HepG2 (cell line): ENCODE measurements around the gene USP32.

Experiments
- E2F5 ChIP-seq: sonication (generic); formaldehyde crosslinking; conservative IDR thresholded peaks from 2 replicates; pipeline ENCODE4 v1.4.0; 2020; ENCODE audit warnings: missing genetic modification reagents
- FOXK1 ChIP-seq: sonication (generic); formaldehyde crosslinking; IDR thresholded peaks from 2 replicates; pipeline ENCODE4 v1.4.0; 2020; ENCODE audit warnings: low read depth, missing genetic modification reagents, borderline replicate concordance
- HOMEZ ChIP-seq: IDR thresholded peaks from 2 replicates; pipeline ENCODE4 v1.6.1; 2016; ENCODE audit warnings: low read depth
- REXO4 ChIP-seq: sonication (generic); formaldehyde crosslinking; IDR thresholded peaks from 2 replicates; pipeline ENCODE4 v1.8.0; 2022; ENCODE audit warnings: missing genetic modification reagents, mild to moderate bottlenecking, borderline replicate concordance
- SMARCC2 ChIP-seq: fragments of 450-650 bp; IDR thresholded peaks from 2 replicates; pipeline ENCODE4 v1.6.1; 2017; ENCODE audit warnings: antibody characterized with exemption, mild to moderate bottlenecking
- SOX5 ChIP-seq: IDR thresholded peaks from 2 replicates; pipeline ENCODE4 v1.6.1; 2016; ENCODE audit warnings: borderline replicate concordance
- ZBTB33 ChIP-seq: sonication (generic); formaldehyde crosslinking; IDR thresholded peaks from 2 replicates; pipeline ENCODE4 v1.4.0; 2020; ENCODE audit warnings: missing genetic modification reagents

GRCh38 chr17:60174035-60174434, 217.9 kb downstream of the USP32 start:
- no peak for TF ChIP-seq REXO4 (CRISPR knock-in tag)
- no peak for TF ChIP-seq SMARCC2
- no peak for TF ChIP-seq ZBTB33
- no peak for TF ChIP-seq HOMEZ (CRISPR knock-in tag)
- TF ChIP-seq E2F5 (CRISPR knock-in tag): no peak
- no peak for TF ChIP-seq SOX5 (CRISPR knock-in tag)
- no peak for TF ChIP-seq FOXK1 (CRISPR knock-in tag)
